ENCODE data around the gene CHM. TPM values are rescaled to one million over a fixed set of nuclear protein-coding genes. Genes with fewer than 3 reads are reported as not detected.

Gene CHM
- total and polyA plus RNA-seq, 2 experiments from 2014 or later = 11.6 to 24.8 TPM

- H3K79me2 ChIP-seq = no peaks in the 10 kb centered on the region
- TF ChIP-seq EZH2phosphoT487 (IDR thresholded peaks at IDR 0.05; ENCODE audit: low read depth, severe bottlenecking, unreplicated experiment) (no peak), EZH2 (IDR thresholded peaks at IDR 0.05; ENCODE audit: borderline replicate concordance) (no peak), CTCF (IDR thresholded peaks at IDR 0.05; ENCODE audit: poor library complexity) (no peak)
- H3K9me2 ChIP-seq (replicated peaks; ENCODE audit: insufficient read depth) = no peaks in the 10 kb centered on the region
- no peak overlapping the region for H3K4me2 ChIP-seq
- no peaks in the 10 kb centered on the region for H3K36me3 ChIP-seq (replicated peaks; ENCODE audit: insufficient read depth, low read depth)
- no peak overlapping the region for H3K27ac ChIP-seq
- no peaks in the 10 kb centered on the region for H4K20me1 ChIP-seq (ENCODE audit: insufficient read depth, poor library complexity, severe bottlenecking)
- no peaks in the 10 kb centered on the region for H3K27me3 ChIP-seq
- no peak overlapping the region for H3K4me3 ChIP-seq
- H3K9me3 ChIP-seq (ENCODE audit: low read depth) = no peaks in the 10 kb centered on the region
- DNase-seq (ENCODE audit: low spot score) = no peak
- H3K4me1 ChIP-seq (ENCODE audit: insufficient read depth) = no peaks in the 10 kb centered on the region
- no peak overlapping the region for H2AFZ ChIP-seq
These were observed 182.0 kb downstream of the CHM start for GRCh38 chrX:85865324-85865723.

- Histone ChIP-seq H3K36me3 (replicated peaks; ENCODE audit: insufficient read depth, low read depth) (no peaks in the 10 kb centered on the region), H3K27ac (no peak overlapping the region), H3K27me3 (no peaks in the 10 kb centered on the region), H3K9me2 (replicated peaks; ENCODE audit: insufficient read depth) (no peaks in the 10 kb centered on the region), H3K4me1 (ENCODE audit: insufficient read depth) (no peaks in the 10 kb centered on the region), H2AFZ (no peak overlapping the region), H3K4me3 (no peak overlapping the region), H4K20me1 (ENCODE audit: insufficient read depth, poor library complexity, severe bottlenecking) (no peaks in the 10 kb centered on the region), H3K9me3 (ENCODE audit: low read depth) (no peaks in the 10 kb centered on the region), H3K79me2 (no peaks in the 10 kb centered on the region), H3K4me2 (no peak overlapping the region)
- DNase-seq (ENCODE audit: low spot score) = no peak
- no peak for TF ChIP-seq CTCF (IDR thresholded peaks at IDR 0.05; ENCODE audit: poor library complexity)
- no peak for TF ChIP-seq EZH2 (IDR thresholded peaks at IDR 0.05; ENCODE audit: borderline replicate concordance)
- TF ChIP-seq EZH2phosphoT487 (IDR thresholded peaks at IDR 0.05; ENCODE audit: low read depth, severe bottlenecking, unreplicated experiment) = no peak
These were observed 187.9 kb downstream of the CHM start for GRCh38 chrX:85859426-85859825.

GRCh38 chrX:85851418-85851817 lies 195.9 kb downstream of the CHM start:
- H3K4me1 ChIP-seq (ENCODE audit: insufficient read depth) = no peaks in the 10 kb centered on the region
- peak; percentile 44 for DNase-seq (ENCODE audit: low spot score)

More at GRCh38 chrX:85851418-85851817, 195.9 kb downstream of the CHM start:
- WGBS (ENCODE audit: low lambda C conversion rate, missing lambda C conversion rate) = 38% methylated on average over 3 of the region's 3 CpGs
- H3K27me3 ChIP-seq = no peaks in the 10 kb centered on the region
- TF ChIP-seq CTCF (IDR thresholded peaks at IDR 0.05; ENCODE audit: poor library complexity) = peak; percentile 43
- TF ChIP-seq EZH2 (IDR thresholded peaks at IDR 0.05; ENCODE audit: borderline replicate concordance) = no peak
- no peak for TF ChIP-seq EZH2phosphoT487 (IDR thresholded peaks at IDR 0.05; ENCODE audit: low read depth, severe bottlenecking, unreplicated experiment)
- H3K9me2 ChIP-seq (replicated peaks; ENCODE audit: insufficient read depth) = no peaks in the 10 kb centered on the region
- no peaks in the 10 kb centered on the region for H3K9me3 ChIP-seq (ENCODE audit: low read depth)
- no peak overlapping the region for H3K27ac ChIP-seq
- no peak overlapping the region for H3K4me3 ChIP-seq
- no peaks in the 10 kb centered on the region for H4K20me1 ChIP-seq (ENCODE audit: insufficient read depth, poor library complexity, severe bottlenecking)
- no peak overlapping the region for H3K4me2 ChIP-seq
- H2AFZ ChIP-seq = no peak overlapping the region
- no peaks in the 10 kb centered on the region for H3K79me2 ChIP-seq
- H3K36me3 ChIP-seq (replicated peaks; ENCODE audit: insufficient read depth, low read depth) = no peaks in the 10 kb centered on the region

Measured in hepatocyte (in vitro differentiated cells).